Stimulated activated CD4-positive, alpha-beta T cell treated with anti-CD3 and anti-CD28 coated beads, Interleukin-4, amount 100 ng/mL, for 24 hours (primary cell): ENCODE data around the gene MYBPHL.

Source experiments
- DNase-seq: peaks from one replicate; pipeline ENCODE4 v3.0.0-alpha.2; 2020

MYBPHL gene, protein sequence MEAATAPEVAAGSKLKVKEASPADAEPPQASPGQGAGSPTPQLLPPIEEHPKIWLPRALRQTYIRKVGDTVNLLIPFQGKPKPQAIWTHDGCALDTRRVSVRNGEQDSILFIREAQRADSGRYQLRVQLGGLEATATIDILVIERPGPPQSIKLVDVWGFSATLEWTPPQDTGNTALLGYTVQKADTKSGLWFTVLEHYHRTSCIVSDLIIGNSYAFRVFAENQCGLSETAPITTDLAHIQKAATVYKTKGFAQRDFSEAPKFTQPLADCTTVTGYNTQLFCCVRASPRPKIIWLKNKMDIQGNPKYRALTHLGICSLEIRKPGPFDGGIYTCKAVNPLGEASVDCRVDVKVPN

GRCh38 chr1:109306832-109307273 is at the start of gene MYBPHL:
Gene MYBPHL (minus strand): TSS chr1:109307011. CDS start chr1:109306991, 20 bp downstream.
- DNase-seq, result no peak

GRCh38 chr1:109356505-109356904 is 49.7 kb upstream of the MYBPHL start:
- DNase-seq, result no peak

DNA sequence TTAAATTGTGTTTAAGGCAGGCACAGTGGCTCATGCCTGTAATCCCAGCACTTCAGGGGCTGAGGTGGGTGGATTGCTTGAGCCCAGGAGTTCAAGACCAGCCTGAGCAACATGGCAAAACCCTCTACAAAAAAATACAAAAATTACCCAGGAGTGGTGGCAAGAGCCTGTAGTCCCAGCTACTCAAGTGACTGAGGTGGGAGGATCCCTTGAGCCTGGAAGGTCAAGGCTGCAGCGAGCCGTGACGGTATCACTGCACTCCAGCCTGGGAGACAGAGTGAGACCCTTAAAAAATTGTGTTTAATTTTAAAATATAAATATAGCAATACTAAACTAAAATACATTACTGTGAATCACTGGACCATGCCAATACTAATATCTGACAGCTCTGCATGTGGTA is 48.1 kb upstream of the MYBPHL start:
- DNase-seq, result no peak

DNA sequence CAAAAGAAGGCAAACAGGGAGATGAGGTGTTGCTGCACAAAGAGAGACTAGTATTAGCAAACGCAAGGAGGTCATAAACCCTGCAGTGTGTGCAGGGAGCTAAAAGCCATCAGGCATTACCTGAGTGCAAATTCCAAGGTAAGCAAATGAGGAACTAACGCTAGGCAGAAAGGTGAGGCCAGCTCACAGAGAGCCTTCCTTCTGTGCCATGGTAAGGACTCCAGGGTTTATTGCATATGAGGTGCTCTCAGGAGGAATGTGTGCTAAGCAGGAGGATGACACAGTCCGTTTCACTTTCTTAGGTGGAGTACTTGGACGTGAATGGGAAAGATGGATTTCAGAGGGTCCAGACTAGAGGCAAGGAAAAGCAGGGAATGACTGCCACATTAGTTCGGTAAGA is 44.6 kb upstream of the MYBPHL start:
- no peak for DNase-seq

DNA sequence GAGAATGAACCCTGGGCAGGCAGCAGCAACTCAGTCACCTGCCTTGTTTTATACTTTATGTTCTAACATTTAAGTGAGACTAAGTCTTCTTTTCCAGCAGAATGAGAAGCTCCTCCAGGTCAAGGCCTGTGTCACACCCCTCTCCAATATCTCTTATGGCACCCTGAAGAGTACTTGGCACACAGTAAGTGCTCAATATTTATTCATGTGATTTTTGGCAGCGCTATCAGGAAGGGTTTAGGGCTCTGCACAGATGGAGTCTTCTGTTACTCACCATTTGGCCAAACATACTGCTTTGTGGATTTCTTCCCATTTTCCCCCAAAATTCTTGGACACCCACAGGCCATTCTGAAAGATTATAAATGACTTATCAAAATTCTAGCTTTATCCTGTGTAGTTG is 43.8 kb upstream of the MYBPHL start:
- DNase-seq, result no peak

DNA sequence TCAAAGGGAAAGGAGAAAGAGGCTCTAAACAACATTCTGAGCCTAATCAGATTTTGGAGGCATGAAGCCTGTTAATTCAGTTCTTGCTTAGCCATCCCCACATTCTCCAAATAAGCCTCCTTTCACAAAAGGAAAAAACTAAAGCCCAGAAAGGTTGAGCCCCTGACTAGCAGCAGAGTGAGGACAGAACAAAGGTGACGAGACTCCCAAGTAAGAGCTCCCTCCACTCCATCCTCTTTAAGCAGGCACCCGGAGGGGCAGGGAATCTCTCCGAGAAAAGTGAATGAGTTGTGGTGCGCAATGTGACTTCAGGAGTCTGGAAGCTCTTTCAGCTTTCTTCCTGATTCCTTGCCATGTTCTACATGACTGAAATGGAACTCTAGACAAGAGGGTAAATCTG is 43.4 kb upstream of the MYBPHL start:
- no peak for DNase-seq

- DNase-seq, result no peak
Observed at GRCh38 chr1:109347511-109347910, 40.7 kb upstream of the MYBPHL start.

DNA sequence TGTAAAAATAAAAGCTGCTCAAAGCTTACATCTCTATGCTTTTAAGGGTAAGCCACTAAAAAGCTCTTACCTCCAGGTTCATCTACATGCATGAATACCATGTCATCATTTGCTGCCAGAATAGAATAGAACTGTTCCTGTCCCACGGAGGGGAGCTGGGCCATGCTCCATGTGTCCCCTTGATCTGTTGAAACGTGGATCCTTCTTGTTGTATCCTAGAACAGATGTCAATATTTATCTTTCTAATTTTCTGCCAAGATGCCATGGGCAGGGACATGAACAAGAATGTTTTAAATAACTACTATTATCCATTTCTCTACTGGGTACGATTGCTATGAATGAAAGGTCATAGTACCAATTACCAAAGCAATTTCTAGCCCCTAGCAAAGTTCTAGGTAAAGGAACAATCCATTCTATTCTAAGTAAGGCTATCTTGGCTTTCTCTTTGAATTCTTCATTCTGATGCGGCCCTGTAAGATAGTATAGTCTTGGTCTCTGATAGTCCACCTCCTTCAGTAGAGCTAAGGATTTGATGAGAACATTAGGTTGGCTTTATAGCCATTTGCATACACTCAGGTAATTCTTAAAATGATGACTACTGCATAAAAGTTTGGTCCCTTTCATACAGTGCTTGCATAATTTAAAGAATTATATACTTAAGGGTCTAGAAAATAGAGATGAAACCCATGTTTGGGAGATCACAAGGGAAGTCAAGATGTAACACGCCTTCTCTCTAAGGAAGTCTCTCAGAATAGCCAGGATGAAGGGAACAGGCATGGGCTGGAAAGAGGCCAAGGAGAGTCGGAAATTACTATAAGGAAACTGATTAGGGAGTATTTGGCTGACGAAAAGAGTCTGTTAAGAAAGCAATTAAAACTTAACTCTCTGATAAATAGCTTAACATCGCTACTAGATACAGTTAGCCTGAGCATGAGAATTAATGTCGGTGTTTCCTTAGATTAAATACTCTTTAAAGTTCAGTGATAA is 35.4 kb upstream of the MYBPHL start:
- no peak for DNase-seq

DNA sequence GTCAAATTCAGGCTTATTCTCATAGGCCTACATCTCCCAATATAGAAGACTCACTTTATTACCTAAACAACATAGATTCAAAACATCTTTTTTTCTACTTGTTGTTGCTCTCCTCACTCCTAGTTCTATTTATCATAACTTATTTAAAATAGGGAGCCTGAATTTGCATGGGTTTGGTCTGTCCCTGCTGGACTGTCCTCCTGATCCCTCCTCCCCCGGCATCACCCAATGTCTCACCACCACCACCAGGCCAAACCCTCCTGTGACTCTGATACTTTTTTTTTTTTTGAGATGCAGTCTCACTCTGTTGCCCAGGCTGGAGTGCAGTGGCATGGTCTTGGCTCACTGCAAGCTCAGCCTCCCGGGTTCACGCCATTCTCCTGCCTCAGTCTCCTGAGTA is 31.8 kb upstream of the MYBPHL start:
- DNase-seq, result no peak

- DNase-seq, result no peak
Observed at GRCh38 chr1:109338091-109338490, 31.3 kb upstream of the MYBPHL start.

GRCh38 chr1:109335091-109335490 is 28.3 kb upstream of the MYBPHL start:
- no peak for DNase-seq

DNA sequence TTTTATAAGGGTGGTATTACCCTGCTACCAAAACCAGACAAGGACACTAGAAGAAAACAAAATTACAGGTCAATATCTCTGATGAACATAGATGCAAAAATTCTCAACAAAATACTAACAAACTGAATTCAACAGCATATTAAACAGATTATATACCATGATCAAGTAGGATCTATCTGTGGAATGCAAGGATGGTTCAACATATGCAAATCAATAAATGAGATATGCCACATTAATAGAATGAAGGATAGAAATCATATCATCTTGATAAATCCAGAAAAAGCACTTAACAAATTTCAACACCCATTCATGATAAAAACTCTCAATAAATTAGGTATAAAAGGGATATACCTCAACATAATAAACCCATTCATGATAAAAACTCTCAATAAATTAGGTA is 24.3 kb upstream of the MYBPHL start:
- no peak for DNase-seq

GRCh38 chr1:109327285-109327684 is 20.5 kb upstream of the MYBPHL start:
- DNase-seq, result no peak

DNA sequence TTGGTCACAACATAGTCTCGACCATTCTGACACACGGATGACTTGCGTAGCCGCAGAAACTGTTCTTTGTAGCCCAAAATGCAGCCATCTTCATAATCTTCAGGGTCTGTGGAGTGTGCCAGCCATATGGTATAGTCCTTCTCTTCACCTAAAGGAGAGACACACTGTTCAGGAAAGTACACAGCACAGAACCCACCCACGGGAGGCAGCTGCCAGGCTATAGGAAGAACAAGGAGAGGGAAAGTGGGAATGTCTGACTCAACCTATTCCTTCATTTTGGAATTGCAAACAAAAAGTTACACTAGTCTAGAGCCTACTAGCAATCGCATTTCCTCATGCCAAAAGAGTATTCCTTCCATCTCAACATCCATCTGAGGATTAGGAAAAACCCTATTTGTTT is 16.2 kb upstream of the MYBPHL start:
- no peak for DNase-seq

- DNase-seq, result no peak
Observed at GRCh38 chr1:109319114-109319513, 12.3 kb upstream of the MYBPHL start.

GRCh38 chr1:109316506-109316905 is 9.7 kb upstream of the MYBPHL start:
- no peak for DNase-seq

DNA sequence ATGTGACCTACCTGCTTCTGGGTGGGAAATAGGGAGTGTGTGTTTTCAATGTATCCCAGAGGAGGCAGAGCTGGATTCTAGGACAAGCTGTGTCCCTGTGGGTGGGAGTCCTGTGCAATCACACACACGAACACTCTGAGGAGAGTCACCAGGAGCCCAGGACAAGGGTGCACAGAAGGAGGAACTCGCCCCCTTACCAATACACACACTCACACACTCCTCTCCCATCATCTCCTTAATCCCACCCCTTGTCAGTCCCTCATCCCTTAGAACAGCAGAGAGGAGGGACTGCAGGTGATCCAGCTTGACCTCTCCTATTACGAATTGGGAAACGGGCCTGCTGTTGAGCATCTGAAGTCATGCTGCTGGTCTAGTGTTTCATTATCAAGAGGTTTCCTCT is 8.5 kb upstream of the MYBPHL start:
- DNase-seq, result no peak

- DNase-seq, result no peak
Observed at GRCh38 chr1:109314795-109315194, 8.0 kb upstream of the MYBPHL start.

DNA sequence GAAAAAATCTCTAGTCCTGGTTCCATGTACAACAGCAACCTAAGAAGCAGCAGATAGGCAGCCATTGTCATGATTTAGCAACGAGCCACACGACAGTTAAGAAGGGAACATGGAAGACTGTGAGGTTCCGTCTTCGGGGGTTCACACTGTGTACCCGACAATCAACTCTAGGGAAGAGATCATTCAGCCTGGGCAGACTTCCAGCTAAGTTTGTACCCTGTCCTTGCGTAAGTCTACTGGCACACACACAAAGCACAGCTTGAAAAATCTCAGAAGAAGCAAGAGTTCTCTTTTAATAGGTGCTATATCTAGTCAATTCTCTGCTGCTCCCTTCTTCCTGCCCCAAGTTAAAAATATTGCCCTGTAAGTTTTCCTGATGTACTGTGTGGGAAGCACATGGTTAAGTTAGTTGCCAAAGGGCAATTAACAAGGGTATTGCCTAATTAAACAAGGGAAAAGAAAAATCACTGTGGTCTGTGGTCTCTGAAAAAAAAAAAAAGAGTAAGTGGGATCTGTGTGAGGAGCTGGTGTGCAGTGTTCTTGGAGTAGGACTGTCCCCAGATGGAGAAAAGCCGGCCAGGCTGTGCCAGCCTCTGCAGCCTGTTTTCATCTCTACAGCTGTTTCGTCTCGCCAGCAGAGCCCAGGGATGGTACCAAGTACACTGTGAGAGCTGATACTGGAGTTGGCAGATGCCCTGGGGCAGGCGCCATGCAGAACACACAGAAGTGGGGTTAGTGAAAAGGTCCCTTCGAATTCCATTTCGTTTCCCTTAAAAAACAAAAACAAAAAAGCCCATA is 6.4 kb upstream of the MYBPHL start:
- no peak for DNase-seq

- no peak for DNase-seq
Observed at GRCh38 chr1:109312246-109312645, 5.4 kb upstream of the MYBPHL start.

GRCh38 chr1:109309347-109309746 is 2.5 kb upstream of the MYBPHL start:
- no peak for DNase-seq

DNA sequence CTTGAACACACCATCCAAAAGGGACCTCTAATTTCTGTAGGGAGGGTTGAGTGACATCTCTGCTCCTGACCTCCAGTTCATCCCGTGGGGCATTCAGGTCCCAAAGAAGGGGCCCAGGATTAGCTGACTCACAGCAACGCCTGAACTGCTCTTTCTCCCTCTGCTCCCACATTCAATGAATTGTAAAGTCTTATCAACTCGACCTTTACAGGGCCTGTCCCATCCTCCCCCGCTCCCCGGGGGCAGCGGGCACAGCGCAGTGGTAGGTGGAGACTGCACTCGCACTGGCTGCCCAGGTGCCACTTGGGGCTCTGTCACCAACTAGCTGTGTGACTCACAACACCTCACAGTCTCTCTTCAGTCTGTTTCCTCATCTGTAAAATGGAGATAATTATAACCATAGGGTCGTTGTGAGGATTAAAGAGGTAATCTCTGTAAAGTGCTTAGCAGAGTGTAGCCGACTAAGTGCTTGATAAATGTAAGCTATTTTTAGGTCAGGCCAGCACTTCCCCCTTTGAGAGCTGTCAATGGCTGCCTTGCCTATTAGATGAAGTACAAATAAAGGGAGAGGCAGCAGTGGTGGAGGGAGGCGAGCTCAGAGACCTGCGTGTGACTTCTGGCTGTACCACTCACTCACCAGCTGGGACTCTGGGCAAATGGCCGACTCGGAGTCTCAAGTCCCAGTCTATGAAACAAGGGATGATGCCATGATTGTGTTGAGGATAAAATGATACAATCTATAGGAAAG is 637 bp upstream of the MYBPHL start:
- no peak for DNase-seq
